ENCODE results near the gene NAPB.

Gene NAPB

DNA sequence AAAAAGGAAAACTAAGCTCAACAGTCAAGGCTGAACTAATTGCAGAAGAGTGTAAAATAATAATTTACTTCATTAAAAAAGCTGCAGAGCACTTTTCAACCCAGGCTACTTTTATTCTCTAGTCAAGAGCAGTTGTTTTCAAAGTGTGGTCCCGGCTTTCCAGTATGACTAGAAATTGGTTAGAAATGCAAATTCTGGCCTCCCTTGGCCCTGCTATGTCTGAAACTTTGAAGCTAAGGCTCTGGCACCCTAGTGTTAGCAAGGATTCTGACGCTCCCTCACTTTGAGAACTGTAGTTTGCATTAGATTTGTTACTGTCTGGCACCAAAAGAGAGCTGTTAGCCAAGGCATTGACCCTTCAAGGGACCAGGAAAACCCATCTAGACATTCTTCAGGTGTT is 80.2 kb downstream of the NAPB start:
- no peak for DNase-seq

DNA sequence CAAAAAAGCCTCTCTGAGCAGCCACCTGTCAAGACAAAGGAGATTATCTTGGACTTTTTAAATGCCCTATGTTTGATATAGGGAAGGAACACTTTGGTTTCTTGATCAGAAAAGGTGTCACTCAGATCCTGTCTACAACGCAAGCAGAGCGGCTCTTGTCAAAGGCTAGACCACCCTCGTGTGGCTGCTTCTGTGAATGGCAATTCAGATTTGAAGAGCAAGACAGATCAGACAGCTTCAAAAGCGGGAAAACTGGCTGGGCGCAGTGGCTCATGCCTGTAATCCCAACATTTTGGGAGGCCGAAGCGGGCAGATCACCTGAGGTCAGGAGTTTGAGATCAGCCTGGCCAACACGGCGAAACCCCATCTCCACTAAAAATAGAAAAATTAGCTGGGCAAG is 80.8 kb downstream of the NAPB start:
- DNase-seq: peak; percentile 29

DNA sequence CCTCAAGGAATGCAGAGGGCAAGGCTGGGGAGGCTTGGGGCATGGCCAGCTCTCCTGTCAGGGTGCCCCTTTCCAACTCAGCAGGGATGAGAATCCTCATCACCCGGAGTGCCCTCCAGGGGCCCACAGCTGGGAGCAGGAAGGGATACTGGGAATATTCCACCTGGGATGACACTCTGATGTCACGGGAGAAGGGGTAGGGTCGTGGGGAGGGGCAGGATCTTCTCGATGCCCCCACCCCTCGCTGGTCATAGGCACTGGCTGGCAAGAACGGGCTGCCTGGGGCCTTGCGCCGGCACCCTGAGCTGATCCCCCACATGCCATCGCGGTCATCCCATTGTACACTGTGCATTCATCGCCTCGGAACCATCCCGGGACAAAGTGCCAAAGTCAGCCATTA is 81.3 kb downstream of the NAPB start:
- no peak for DNase-seq

DNA sequence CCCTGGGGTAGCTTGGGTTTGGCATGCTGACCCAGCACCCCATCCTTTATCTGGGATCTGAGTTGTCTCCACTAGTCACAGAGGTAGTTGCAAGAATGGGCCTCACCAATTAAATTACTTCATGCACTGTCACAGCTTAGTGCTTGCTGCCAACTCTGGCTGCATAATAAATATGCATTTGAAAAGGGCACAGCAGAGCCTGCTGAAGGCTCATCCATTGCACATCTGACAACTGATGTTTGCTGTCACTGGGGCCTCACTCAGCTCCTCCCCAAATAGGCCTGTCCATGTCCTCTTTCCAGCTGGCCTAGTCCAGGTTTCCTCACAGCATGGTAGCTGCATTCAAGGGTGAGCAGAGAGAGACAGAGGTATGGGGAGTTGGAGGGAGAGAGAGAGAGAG is 84.0 kb downstream of the NAPB start:
- DNase-seq: no peak

DNA sequence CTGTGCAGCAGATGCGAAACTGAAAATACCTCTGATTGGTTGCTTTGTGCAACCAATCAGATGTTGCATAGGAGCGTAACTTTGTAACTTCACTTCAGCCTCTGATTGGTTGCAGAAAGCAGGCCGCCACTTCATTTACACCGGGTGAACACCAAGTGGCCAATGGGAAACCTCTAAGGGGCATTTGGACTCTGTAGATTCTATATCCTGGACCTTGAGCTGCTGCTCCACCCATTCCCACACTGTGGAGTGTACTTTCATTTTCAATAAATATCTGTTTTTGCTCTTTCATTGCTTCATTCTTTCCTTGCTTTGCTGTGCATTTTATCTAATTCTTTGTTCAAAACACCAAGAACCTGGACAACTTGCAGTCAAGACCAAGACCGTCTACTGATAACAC is 84.8 kb downstream of the NAPB start:
- no peak for DNase-seq

DNA sequence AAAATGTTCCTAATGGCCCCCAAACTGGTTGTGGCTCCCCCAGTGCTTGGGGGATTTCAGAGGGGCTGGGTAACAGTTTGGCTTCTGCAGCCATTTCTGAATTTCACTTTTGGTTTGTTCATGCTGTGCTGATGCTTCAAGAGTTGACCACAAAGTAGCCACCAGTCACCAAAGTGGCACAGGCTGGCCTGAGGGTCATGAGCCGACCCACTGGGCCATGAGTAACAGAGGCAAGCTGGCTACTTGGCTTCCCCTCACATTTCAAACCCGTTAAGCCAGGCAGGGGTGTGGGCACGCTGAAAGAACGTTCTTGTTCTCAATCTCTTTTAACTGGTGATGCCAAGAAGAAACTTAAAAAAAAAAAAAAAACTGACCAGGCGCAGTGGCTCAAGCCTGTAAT is 85.8 kb downstream of the NAPB start:
- DNase-seq: no peak

DNA sequence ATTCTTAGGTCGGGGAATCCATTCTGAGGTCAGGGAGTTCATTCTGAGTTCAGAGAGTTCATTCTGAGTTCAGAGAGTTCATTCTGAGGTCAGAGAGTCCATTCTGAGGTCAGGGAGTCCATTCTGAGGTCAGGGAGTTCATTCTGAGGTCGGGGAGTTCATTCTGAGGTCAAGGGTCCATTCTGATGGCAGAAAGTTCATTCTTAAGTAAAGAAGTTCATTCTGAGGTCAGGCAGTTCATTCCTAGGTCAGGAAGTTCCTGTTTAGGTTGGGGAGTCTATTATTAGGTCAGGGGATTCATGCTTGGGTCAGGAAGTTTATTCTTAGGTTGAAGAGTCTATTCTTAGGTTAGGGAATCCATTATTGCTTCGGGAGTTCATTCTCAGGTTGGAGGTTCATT is 87.2 kb downstream of the NAPB start:
- DNase-seq: no peak

DNA sequence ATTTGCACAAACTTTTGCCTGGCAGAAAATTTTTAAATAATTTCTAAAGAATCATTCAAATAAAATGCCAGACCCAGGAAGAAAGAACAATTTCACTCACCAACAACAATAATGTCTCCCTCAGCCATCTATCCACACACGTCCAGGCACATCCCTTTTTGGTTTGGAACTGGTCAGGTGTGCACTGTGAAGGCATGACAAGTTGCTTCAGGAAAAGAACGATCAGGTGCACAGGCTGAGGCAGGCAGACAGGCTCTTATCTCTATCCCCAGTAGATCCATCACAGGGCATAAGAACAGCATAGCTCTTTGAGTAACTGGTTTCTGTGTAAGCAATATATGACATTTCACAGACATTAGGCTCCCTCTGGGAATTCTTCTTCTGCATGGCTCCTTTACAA is 88.8 kb downstream of the NAPB start:
- DNase-seq: no peak

DNA sequence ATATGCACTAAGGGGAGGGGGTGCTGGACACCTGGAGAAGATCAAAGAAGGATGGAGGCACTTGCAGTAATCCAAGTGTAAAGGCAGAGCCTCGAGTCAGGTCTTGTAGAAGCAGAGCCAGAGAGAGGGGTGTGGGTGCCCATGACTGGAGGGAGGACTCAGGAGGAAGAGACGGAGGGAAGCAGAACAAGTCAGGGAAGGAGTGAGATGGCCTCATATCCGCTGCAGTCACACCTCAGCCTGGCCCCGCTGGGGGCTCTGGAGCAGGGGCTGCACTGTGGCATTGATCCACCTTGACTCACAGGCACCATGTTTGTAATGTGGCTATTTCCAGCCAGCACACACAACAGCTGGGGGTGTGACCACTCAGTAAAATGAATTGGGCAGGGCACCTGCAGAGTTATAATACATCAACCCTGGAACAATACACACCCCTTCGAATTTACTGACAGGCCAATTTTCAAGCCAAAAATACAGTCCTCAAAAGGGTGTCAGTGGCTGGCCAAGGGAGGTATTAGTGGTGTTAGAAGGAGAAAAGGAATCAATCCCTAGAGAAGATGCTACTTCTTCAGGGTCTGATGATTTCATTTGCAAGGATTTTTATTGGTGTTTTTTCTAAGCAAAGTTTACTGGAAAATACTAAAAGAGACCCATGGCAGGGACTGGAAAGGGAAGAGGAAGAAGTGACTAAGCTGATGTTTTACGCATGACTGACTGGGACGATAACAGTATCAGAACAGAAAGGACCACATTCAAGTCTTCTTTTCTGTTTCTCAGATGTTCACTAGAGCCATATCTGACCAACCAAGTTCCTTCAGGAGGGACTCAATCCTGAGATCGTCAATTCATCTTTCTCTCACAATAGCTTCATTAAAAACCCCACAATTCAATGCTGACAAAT is 89.6 kb downstream of the NAPB start:
- no peak for DNase-seq

GRCh38 chr20:23327617-23328333 is 93.5 kb downstream of the NAPB start:
- no peak for DNase-seq

DNA sequence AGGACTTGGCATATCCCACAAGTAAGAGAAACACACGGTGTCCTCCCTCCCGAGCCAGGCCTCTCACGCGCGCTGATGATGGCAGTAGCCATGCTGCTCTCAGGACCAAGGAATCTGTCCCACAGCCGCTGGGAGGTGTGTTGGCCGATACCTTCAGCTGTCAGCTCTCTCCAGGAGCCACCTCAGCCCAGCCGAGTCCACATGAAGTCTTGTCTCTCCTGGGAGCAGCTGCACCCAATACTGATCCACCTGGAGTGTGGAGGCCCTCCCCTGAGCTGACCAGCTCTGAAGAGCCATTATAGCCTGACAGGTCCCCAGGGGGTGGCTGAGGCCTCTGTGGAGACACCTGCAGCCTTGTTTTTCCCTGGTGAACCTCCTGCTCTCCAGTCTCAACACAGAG is 94.5 kb downstream of the NAPB start:
- no peak for DNase-seq

DNA sequence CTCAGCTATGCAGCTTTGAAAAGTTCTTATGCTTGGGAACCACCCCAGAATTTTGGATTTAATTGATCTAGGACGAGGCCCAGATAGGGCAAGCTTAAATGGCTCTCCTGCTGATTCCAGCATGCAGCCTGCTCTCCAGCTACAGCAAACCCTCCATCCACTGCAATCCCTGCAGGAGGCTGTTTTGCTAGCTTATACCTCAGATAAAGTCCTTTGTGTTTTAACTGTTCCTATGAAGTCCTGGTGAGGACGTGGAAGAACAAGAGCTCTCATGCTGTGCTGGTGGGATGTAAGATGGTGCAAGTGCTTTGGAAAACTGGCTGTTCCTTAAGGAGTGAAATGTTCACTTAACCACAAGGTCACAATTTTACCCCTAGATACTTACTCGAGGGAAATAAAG is 96.2 kb downstream of the NAPB start:
- DNase-seq: no peak

All from CD4-positive, alpha-beta T cell treated with Interleukin-17A for 4 hours (primary cell).